SK-N-MC (cell line): Measurements from ENCODE around the gene SPATA2L.

Experiments used
- EZH2 ChIP-seq: fragments of 200-600 bp; sonication (generic); IDR thresholded peaks from one replicate; pipeline ENCODE4 v1.6.1; 2017; ENCODE audit warnings: antibody characterized with exemption
- FOXP2 ChIP-seq: optimal IDR thresholded peaks from 2 replicates; pipeline ENCODE3; 2011; ENCODE audit warnings: mild to moderate bottlenecking, moderate library complexity; ENCODE audit not compliant: insufficient read depth; ENCODE audit errors: extremely low read length, control extremely low read depth
- POLR2AphosphoS5 ChIP-seq: IDR thresholded peaks from 2 replicates; pipeline ENCODE4 v1.6.1; 2012; ENCODE audit warnings: mild to moderate bottlenecking, low read depth, low read length, borderline replicate concordance

GRCh38 chr16:89737341-89738071 is 36.0 kb upstream of the SPATA2L start:
- no peak for TF ChIP-seq POLR2AphosphoS5
- TF ChIP-seq EZH2, result no peak
- no peak for TF ChIP-seq FOXP2
